ENCODE measurements around the gene MLH3. TPM values are rescaled to one million over a fixed set of nuclear protein-coding genes. Genes with fewer than 3 reads are reported as not detected.

MLH3 gene
- total RNA-seq, 4 donors from 2014 or later = 24.5 to 40.7 (median 32.9) TPM

DNA sequence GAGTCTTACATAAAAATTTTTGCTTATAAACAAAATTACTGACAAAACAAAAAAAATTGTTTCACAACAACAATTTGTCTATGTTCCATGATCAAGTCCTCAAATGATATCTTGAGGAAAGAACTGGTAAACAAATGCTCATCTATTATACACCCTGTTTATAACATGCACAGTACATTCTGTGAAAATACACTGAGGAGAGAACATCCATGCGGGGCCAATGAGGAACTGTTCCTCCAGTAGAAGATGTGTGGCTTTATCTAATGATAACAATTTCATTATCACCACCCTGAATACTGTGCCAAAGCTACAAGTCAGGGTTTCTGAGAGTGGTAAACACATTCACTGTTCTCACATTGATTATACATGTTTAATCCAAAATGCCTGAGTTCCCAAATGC is 10.8 kb downstream of the MLH3 start:
- H3K36me3 ChIP-seq = peaks cover 13 to 66% (median 41%) of the 10 kb centered on the region in 4 donors

DNA sequence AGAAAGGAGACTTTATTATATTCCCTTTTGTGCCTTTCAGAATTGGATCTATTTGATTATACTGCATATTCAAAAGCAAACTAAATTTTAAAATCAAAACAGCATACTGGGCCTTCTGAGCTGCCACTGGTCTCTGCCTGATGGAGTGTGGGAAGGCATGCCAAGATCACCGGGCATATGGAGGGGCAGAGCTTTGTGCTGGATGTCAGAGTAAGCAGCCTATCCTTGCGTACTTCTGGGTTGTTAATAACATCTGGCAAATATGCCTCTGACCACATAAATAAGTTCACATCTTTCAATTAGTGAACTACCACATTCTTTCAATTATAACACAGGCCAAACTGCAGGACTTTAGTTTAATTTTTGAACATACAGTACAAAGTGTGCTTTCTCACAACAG is 18.3 kb downstream of the MLH3 start:
- no peaks in the 10 kb centered on the region for H3K4me1 ChIP-seq
- peaks cover 25 to 92% (median 72%) of the 10 kb centered on the region in 4 donors for H3K36me3 ChIP-seq
- no peak overlapping the region for H3K4me3 ChIP-seq
- H3K27ac ChIP-seq (replicated peaks in 1 of 4) = no peak overlapping the region
- intact Hi-C loops (cut with DNase I) = no loop called here
- H3K9me3 ChIP-seq = no peaks in the 10 kb centered on the region
- WGBS = 93% methylated on average over 2 of the region's 2 CpGs
- DNase-seq (ENCODE audit: extremely low spot score) = no peak
- TF ChIP-seq, protein P1, sequence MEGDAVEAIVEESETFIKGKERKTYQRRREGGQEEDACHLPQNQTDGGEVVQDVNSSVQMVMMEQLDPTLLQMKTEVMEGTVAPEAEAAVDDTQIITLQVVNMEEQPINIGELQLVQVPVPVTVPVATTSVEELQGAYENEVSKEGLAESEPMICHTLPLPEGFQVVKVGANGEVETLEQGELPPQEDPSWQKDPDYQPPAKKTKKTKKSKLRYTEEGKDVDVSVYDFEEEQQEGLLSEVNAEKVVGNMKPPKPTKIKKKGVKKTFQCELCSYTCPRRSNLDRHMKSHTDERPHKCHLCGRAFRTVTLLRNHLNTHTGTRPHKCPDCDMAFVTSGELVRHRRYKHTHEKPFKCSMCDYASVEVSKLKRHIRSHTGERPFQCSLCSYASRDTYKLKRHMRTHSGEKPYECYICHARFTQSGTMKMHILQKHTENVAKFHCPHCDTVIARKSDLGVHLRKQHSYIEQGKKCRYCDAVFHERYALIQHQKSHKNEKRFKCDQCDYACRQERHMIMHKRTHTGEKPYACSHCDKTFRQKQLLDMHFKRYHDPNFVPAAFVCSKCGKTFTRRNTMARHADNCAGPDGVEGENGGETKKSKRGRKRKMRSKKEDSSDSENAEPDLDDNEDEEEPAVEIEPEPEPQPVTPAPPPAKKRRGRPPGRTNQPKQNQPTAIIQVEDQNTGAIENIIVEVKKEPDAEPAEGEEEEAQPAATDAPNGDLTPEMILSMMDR (IDR thresholded peaks at IDR 0.05) = no peak
- no peak for TF ChIP-seq POLR2AphosphoS5 (IDR thresholded peaks at IDR 0.05)
- no peak for TF ChIP-seq EP300 (IDR thresholded peaks at IDR 0.05)
- no peak for TF ChIP-seq POLR2A (IDR thresholded peaks at IDR 0.05; ENCODE audit: low read depth)
- H3K27me3 ChIP-seq = no peaks in the 10 kb centered on the region

More for the DNA sequence above, 10.8 kb downstream of the MLH3 start:
- intact Hi-C loops (cut with DNase I) = loop anchor here (1.0 kb wide), 1 partner anchor 9 kb away; no protein-coding TSS in a partner anchor
- 88% methylated on average over 1 of the region's 1 CpG for WGBS
- TF ChIP-seq POLR2A (IDR thresholded peaks at IDR 0.05; ENCODE audit: low read depth) (no peak), EP300 (IDR thresholded peaks at IDR 0.05) (no peak), POLR2AphosphoS5 (IDR thresholded peaks at IDR 0.05) (no peak)
- TF ChIP-seq, protein P1 (IDR thresholded peaks at IDR 0.05) = no peak
- DNase-seq (ENCODE audit: extremely low spot score) = no peak
- H3K27ac ChIP-seq (replicated peaks in 1 of 4) = no peak overlapping the region
- H3K9me3 ChIP-seq = no peaks in the 10 kb centered on the region
- no peaks in the 10 kb centered on the region for H3K27me3 ChIP-seq
- no peak overlapping the region for H3K4me3 ChIP-seq
- peaks cover 3 to 37% (median 34%) of the 10 kb centered on the region in 4 donors for H3K4me1 ChIP-seq

GRCh38 chr14:75030147-75030546 is 21.1 kb downstream of the MLH3 start:
- Histone ChIP-seq H3K27ac (replicated peaks in 1 of 4) (no peak overlapping the region), H3K4me3 (no peak overlapping the region), H3K9me3 (no peaks in the 10 kb centered on the region), H3K27me3 (no peaks in the 10 kb centered on the region), H3K4me1 (no peaks in the 10 kb centered on the region), H3K36me3 (peaks cover 17 to 85% (median 70%) of the 10 kb centered on the region in 4 donors)
- TF ChIP-seq EP300 (IDR thresholded peaks at IDR 0.05) = no peak
- DNase-seq (ENCODE audit: extremely low spot score) = no peak
- 0% methylated on average over 1 of the region's 1 CpG for WGBS
- intact Hi-C loops (cut with DNase I) = no loop called here

DNA sequence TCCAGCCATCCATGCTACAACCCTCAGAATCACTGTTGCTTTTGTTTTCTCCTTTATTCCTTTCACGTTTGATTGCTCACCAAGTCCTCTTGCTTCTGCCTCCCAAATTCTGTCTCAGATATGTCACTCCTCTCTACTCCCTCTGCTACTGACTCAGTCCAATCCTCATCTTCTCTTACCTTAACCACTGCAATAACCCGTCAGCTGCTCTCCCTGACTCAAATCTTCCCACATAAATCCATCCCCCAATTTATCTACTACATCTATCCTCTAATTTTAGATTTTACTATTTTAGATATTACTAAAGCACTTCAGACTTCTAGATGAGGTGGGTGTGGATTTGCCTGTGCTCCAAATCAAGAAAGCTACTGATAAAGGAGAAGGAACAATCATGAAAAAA is 25.4 kb downstream of the MLH3 start:
- intact Hi-C loops (cut with DNase I) = no loop called here
- H3K9me3 ChIP-seq = no peaks in the 10 kb centered on the region
- no peak for TF ChIP-seq POLR2A (IDR thresholded peaks at IDR 0.05; ENCODE audit: low read depth)
- TF ChIP-seq, protein P1 (IDR thresholded peaks at IDR 0.05) = no peak
- TF ChIP-seq EP300 (IDR thresholded peaks at IDR 0.05) = no peak
- no peak for TF ChIP-seq POLR2AphosphoS5 (IDR thresholded peaks at IDR 0.05)
- no peak for DNase-seq (ENCODE audit: extremely low spot score)
- H3K27ac ChIP-seq (replicated peaks in 1 of 4) = no peak overlapping the region
- H3K27me3 ChIP-seq = no peaks in the 10 kb centered on the region
- H3K4me3 ChIP-seq = no peak overlapping the region
- H3K36me3 ChIP-seq = peaks cover 5 to 89% (median 79%) of the 10 kb centered on the region in 4 donors
- 98% methylated on average over 2 of the region's 2 CpGs for WGBS
- H3K4me1 ChIP-seq = no peaks in the 10 kb centered on the region

GRCh38 chr14:75025082-75025481 is 26.2 kb downstream of the MLH3 start:
- WGBS = 64% methylated on average over 4 of the region's 4 CpGs
- TF ChIP-seq EP300 (IDR thresholded peaks at IDR 0.05) (no peak), POLR2AphosphoS5 (IDR thresholded peaks at IDR 0.05) (no peak), POLR2A (IDR thresholded peaks at IDR 0.05; ENCODE audit: low read depth) (no peak)
- TF ChIP-seq, protein P1 (IDR thresholded peaks at IDR 0.05) = no peak

More at GRCh38 chr14:75025082-75025481, 26.2 kb downstream of the MLH3 start:
- Histone ChIP-seq H3K9me3 (no peaks in the 10 kb centered on the region), H3K27me3 (no peaks in the 10 kb centered on the region), H3K27ac (replicated peaks in 1 of 4) (no peak overlapping the region), H3K36me3 (peaks cover 5 to 89% (median 79%) of the 10 kb centered on the region in 4 donors), H3K4me1 (no peaks in the 10 kb centered on the region), H3K4me3 (no peak overlapping the region)
- intact Hi-C loops (cut with DNase I) = no loop called here
- DNase-seq (ENCODE audit: extremely low spot score) = no peak

Data from esophagus muscularis mucosa (tissue), 4 donors.